Measurements from ENCODE around the gene LRRC7.

Gene LRRC7

DNA sequence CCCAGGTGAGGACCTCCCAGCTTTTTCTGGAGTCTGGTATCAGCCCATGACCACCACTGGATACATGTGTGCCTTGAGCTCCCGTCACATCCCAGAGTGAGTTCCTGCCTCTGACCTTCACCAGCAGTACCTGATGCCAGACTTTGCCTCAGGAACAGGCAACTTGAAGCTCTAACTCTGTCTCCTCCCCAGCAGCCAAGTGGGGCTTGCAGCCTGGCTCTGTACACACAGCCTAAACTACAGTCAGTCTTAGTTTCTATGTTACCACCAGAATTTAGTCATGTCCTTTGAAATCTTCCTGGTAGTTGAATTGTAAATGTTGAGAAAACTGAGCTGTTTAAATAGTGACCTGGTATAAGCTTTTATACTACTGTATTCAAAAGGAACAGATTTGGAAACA, 431.1 kb downstream of the LRRC7 start:
- Histone ChIP-seq H3K9me3 (replicated peaks; ENCODE audit: insufficient read depth, low read length) (no peaks in the 10 kb centered on the region), H3F3A (ENCODE audit: insufficient read depth, low read length) (no peaks in the 10 kb centered on the region), H3K79me2 (ENCODE audit: low read length) (no peaks in the 10 kb centered on the region), H4K20me1 (ENCODE audit: insufficient read depth, low read length) (no peaks in the 10 kb centered on the region), H3K27ac (ENCODE audit: low read length) (no peak overlapping the region), H3K27me3 (replicated peaks; ENCODE audit: insufficient read depth, low read length) (no peaks in the 10 kb centered on the region), H2AFZ (ENCODE audit: low read length) (no peak overlapping the region), H3K4me1 (ENCODE audit: low read length) (no peaks in the 10 kb centered on the region), H3K9me2 (replicated peaks; ENCODE audit: insufficient read depth, low read length) (no peaks in the 10 kb centered on the region), H3K9ac (ENCODE audit: low read length) (no peak overlapping the region), H3K36me3 (replicated peaks; ENCODE audit: insufficient read depth, low read length) (no peaks in the 10 kb centered on the region), H3K4me3 (ENCODE audit: low read length) (no peak overlapping the region), H3K4me2 (ENCODE audit: low read depth, low read length) (no peak overlapping the region)
- DNase-seq: no peak
- TF ChIP-seq EZH2phosphoT487 (IDR thresholded peaks at IDR 0.05; ENCODE audit: low read length): no peak
- TF ChIP-seq, protein P1, sequence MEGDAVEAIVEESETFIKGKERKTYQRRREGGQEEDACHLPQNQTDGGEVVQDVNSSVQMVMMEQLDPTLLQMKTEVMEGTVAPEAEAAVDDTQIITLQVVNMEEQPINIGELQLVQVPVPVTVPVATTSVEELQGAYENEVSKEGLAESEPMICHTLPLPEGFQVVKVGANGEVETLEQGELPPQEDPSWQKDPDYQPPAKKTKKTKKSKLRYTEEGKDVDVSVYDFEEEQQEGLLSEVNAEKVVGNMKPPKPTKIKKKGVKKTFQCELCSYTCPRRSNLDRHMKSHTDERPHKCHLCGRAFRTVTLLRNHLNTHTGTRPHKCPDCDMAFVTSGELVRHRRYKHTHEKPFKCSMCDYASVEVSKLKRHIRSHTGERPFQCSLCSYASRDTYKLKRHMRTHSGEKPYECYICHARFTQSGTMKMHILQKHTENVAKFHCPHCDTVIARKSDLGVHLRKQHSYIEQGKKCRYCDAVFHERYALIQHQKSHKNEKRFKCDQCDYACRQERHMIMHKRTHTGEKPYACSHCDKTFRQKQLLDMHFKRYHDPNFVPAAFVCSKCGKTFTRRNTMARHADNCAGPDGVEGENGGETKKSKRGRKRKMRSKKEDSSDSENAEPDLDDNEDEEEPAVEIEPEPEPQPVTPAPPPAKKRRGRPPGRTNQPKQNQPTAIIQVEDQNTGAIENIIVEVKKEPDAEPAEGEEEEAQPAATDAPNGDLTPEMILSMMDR (IDR thresholded peaks at IDR 0.05; ENCODE audit: low read length): no peak
- no peak for TF ChIP-seq EZH2 (optimal IDR thresholded peaks at IDR 0.05; ENCODE audit: low read depth, low read length)

DNA sequence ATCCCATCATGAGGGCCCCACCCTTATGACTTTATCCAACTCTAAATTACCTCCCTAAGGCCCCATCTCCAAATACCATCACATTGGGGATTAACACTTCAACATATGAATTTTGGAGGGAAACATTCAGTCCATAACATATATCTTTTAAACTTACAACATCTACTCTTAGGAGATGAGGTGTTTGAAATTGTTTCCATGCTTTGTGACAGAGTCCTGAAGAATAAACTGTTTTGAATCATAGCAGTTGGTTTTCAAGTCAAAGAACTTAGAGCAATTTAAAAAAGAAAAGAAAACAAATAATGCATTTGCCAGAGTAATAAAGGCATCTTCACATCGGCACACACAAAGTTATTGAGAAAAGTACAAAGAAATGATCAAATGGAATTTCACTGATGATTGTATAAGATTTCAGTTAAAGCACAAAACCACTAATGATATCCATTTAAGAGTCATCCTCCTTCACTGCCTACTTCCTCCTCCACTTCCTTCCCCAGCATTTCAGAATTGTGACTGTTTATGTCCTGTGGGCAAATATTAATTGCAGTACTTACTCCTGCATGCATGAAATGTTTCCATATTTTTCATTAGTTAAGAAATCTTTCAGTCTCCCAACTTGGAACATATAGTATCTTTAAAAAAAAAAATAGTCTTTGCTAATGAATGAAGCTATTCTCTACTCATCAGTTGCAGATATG, 435.6 kb downstream of the LRRC7 start:
- no peak overlapping the region for H3K4me2 ChIP-seq (ENCODE audit: low read depth, low read length)
- no peak overlapping the region for H2AFZ ChIP-seq (ENCODE audit: low read length)
- no peak overlapping the region for H3K9ac ChIP-seq (ENCODE audit: low read length)
- no peaks in the 10 kb centered on the region for H3K36me3 ChIP-seq (replicated peaks; ENCODE audit: insufficient read depth, low read length)
- DNase-seq: no peak
- no peaks in the 10 kb centered on the region for H3F3A ChIP-seq (ENCODE audit: insufficient read depth, low read length)
- TF ChIP-seq, protein P1 (IDR thresholded peaks at IDR 0.05; ENCODE audit: low read length): no peak
- TF ChIP-seq EZH2 (optimal IDR thresholded peaks at IDR 0.05; ENCODE audit: low read depth, low read length) (no peak), EZH2phosphoT487 (IDR thresholded peaks at IDR 0.05; ENCODE audit: low read length) (no peak)
- H3K4me1 ChIP-seq (ENCODE audit: low read length): no peaks in the 10 kb centered on the region
- no peaks in the 10 kb centered on the region for H4K20me1 ChIP-seq (ENCODE audit: insufficient read depth, low read length)
- no peaks in the 10 kb centered on the region for H3K9me2 ChIP-seq (replicated peaks; ENCODE audit: insufficient read depth, low read length)
- H3K4me3 ChIP-seq (ENCODE audit: low read length): no peak overlapping the region
- no peaks in the 10 kb centered on the region for H3K27me3 ChIP-seq (replicated peaks; ENCODE audit: insufficient read depth, low read length)
- H3K9me3 ChIP-seq (replicated peaks; ENCODE audit: insufficient read depth, low read length): no peaks in the 10 kb centered on the region
- H3K27ac ChIP-seq (ENCODE audit: low read length): no peak overlapping the region
- no peaks in the 10 kb centered on the region for H3K79me2 ChIP-seq (ENCODE audit: low read length)

DNA sequence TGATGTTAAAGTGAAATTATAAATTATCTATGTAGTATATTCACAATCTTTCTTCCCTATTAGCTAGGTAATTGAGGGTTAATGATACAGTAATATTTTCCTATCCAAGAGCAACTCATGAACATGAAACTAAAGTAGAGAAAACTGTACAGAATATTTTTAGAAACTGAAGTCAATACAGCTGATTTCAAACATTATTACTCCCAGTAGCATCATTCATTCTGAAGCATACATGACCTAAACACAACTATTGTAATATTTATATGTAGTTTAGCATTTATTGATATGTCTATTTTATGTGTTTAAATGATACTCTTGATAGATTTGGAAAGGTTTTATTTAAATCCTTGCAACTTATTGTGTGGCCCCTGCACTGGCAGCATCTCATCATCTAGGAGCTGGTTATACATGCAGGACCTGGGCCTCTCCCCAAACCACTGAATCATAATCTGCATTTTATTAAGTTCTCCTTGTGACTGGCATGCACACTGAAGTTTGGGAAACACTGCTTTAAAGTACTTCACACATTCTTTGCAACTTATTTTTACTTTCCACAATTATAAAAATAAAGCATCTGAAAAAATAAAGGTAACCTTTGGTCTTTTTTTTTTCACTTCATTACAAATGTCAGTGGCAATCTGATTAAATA, 437.8 kb downstream of the LRRC7 start:
- Histone ChIP-seq H3K36me3 (replicated peaks; ENCODE audit: insufficient read depth, low read length) (no peaks in the 10 kb centered on the region), H3K79me2 (ENCODE audit: low read length) (no peaks in the 10 kb centered on the region), H3K4me3 (ENCODE audit: low read length) (no peak overlapping the region), H3K4me2 (ENCODE audit: low read depth, low read length) (no peak overlapping the region), H3K27me3 (replicated peaks; ENCODE audit: insufficient read depth, low read length) (no peaks in the 10 kb centered on the region), H3K9me3 (replicated peaks; ENCODE audit: insufficient read depth, low read length) (no peaks in the 10 kb centered on the region), H4K20me1 (ENCODE audit: insufficient read depth, low read length) (no peaks in the 10 kb centered on the region), H2AFZ (ENCODE audit: low read length) (no peak overlapping the region), H3K27ac (ENCODE audit: low read length) (no peak overlapping the region), H3K4me1 (ENCODE audit: low read length) (no peaks in the 10 kb centered on the region), H3K9ac (ENCODE audit: low read length) (no peak overlapping the region), H3F3A (ENCODE audit: insufficient read depth, low read length) (no peaks in the 10 kb centered on the region), H3K9me2 (replicated peaks; ENCODE audit: insufficient read depth, low read length) (no peaks in the 10 kb centered on the region)
- TF ChIP-seq EZH2phosphoT487 (IDR thresholded peaks at IDR 0.05; ENCODE audit: low read length): no peak
- TF ChIP-seq EZH2 (optimal IDR thresholded peaks at IDR 0.05; ENCODE audit: low read depth, low read length): no peak
- DNase-seq: no peak

DNA sequence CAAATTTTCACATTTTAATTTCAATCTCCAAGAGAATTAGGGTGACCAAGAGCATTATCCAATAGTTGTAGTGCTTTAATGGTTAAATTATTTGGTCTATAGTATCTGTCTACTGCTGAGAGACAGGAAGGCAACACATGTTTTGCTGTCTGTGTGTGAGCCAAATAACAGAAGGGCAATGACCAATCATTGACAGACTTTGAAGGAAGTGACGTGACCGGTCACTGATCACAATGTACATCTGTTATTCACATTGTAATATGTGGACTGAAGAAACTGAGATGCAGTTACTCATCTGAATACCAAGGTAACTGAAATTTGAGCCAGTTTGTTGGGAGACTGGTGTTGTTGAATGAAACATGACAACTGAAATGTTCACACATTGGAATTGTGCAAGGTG, 440.9 kb downstream of the LRRC7 start:
- Histone ChIP-seq H3K4me3 (ENCODE audit: low read length) (no peak overlapping the region), H3K27ac (ENCODE audit: low read length) (no peak overlapping the region), H2AFZ (ENCODE audit: low read length) (no peak overlapping the region), H3F3A (ENCODE audit: insufficient read depth, low read length) (no peaks in the 10 kb centered on the region), H3K36me3 (replicated peaks; ENCODE audit: insufficient read depth, low read length) (no peaks in the 10 kb centered on the region), H3K9me3 (replicated peaks; ENCODE audit: insufficient read depth, low read length) (no peaks in the 10 kb centered on the region), H4K20me1 (ENCODE audit: insufficient read depth, low read length) (no peaks in the 10 kb centered on the region), H3K9ac (ENCODE audit: low read length) (no peak overlapping the region), H3K4me1 (ENCODE audit: low read length) (no peaks in the 10 kb centered on the region), H3K79me2 (ENCODE audit: low read length) (no peaks in the 10 kb centered on the region), H3K9me2 (replicated peaks; ENCODE audit: insufficient read depth, low read length) (no peaks in the 10 kb centered on the region), H3K4me2 (ENCODE audit: low read depth, low read length) (no peak overlapping the region), H3K27me3 (replicated peaks; ENCODE audit: insufficient read depth, low read length) (no peaks in the 10 kb centered on the region)
- TF ChIP-seq, protein P1 (IDR thresholded peaks at IDR 0.05; ENCODE audit: low read length): no peak
- DNase-seq: no peak
